ENCODE measurements around the gene MXRA8.

The MXRA8 gene

GRCh38 chr1:1397839-1398523 lies 39.6 kb upstream of the MXRA8 start:
- peak overlapping the region; percentile 80 for H3K27ac ChIP-seq
- TF ChIP-seq ZFX (IDR thresholded peaks at IDR 0.05; ENCODE audit: borderline replicate concordance) (no peak), CTCF (IDR thresholded peaks at IDR 0.05) (no peak)

- H3K27ac ChIP-seq, result no peak overlapping the region
Observed at GRCh38 chr1:1395166-1395565, 36.8 kb upstream of the MXRA8 start.

DNA sequence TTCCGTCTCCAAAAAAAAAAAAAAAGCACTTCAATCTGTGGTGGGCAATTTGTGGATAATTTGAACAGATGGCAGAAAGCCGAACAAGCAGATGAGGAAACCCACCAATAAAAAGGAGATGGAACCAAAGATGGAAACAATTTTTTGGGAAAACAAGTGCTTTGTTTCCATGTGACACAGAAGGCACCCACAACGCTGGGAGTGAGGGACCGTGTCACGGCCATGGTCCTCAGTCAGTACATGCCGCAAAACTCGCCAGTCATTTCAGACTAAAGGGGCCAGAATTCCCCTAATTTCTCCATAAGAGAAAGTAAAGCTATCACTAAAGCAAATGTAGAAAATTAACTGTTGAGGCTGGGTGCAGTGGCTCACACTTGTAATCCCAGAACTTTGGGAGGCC lies 35.8 kb upstream of the MXRA8 start:
- TF ChIP-seq ZFX (IDR thresholded peaks at IDR 0.05; ENCODE audit: borderline replicate concordance) (no peak), CTCF (IDR thresholded peaks at IDR 0.05) (no peak)
- H3K27ac ChIP-seq, result no peak overlapping the region

More at GRCh38 chr1:1395166-1395565, 36.8 kb upstream of the MXRA8 start:
- TF ChIP-seq CTCF (IDR thresholded peaks at IDR 0.05) (no peak), ZFX (IDR thresholded peaks at IDR 0.05; ENCODE audit: borderline replicate concordance) (no peak)

DNA sequence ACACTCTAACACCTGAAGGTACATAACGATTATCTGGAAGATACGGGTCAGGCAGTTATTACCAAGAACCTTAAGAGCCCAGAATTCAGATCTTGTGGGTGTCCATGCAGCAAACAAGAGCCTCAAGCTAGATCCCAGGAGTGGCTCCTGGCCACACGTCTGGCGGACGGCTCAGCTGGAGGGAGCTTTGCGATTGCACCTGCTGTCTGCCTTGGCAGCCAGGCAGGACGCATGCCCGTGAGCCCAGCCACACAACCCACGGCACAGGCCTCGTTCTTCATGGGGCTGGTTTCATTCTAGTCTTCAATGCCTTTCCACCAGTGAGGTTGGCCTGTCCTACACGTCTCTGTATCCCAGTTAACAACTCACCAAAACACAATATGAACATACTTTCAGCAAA lies 35.1 kb upstream of the MXRA8 start:
- H3K27ac ChIP-seq, result no peak overlapping the region
- TF ChIP-seq ZFX (IDR thresholded peaks at IDR 0.05; ENCODE audit: borderline replicate concordance) (no peak), CTCF (IDR thresholded peaks at IDR 0.05) (no peak)

- TF ChIP-seq ZFX (IDR thresholded peaks at IDR 0.05; ENCODE audit: borderline replicate concordance) (no peak), CTCF (IDR thresholded peaks at IDR 0.05) (no peak)
- no peak overlapping the region for H3K27ac ChIP-seq
Observed at GRCh38 chr1:1393014-1393413, 34.7 kb upstream of the MXRA8 start.

DNA sequence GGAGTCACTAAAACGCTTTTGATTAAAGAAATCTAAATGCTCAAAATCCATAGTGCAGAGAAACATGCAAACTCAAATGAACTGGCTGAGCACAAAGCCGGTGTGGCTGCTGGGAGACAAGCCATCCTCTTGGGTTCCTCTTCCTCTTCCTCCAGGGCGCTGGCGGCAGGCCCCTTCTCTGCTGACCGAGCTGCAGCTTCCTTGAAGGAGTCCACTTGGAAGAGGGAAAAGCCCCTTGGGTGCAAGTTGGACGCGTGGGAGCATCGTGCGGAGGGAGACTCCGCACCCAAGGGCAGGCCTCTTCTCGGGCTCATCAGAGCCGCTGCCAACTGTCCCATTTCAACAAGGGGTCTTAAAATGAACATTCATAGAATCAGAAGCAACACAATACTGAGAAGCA lies 32.9 kb upstream of the MXRA8 start:
- no peak for TF ChIP-seq CTCF (IDR thresholded peaks at IDR 0.05)
- TF ChIP-seq ZFX (IDR thresholded peaks at IDR 0.05; ENCODE audit: borderline replicate concordance), result no peak

DNA sequence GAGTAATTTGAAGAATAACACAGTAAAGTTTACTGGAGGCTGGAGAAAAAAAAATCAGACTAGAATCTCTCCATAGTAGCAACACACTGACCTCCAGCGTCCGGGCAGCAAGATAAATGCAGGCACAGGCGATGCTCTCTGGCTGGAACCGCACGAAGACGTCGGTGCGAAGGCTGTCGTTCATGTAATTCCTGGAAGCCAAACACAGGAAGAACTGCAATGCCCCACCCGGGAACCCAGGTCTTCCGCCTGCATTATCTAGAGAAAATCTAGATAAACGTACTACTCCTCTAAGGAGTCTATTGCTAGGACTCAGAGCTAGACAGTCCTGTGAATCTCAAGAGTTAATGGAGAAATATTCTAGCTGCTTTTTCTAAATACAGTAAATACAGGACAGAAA lies 32.3 kb upstream of the MXRA8 start:
- TF ChIP-seq CTCF (IDR thresholded peaks at IDR 0.05), result no peak
- H3K27ac ChIP-seq, result no peak overlapping the region

More for the DNA sequence above, 32.9 kb upstream of the MXRA8 start:
- H3K27ac ChIP-seq, result no peak overlapping the region
